HEK293 (cell line): ENCODE measurements around the gene MTG1.

ENCODE experiments used
- CTCF ChIA-PET: fragments of 350-600 bp; formaldehyde crosslinking; extraction: SDS; loops from one replicate; lab custom pipeline; 2021; ENCODE audit warnings: antibody characterized with exemption; lab: Yijun Ruan, JAX
- POLR2A ChIA-PET: fragments of 300-600 bp; formaldehyde crosslinking; extraction: SDS; loops from one replicate; lab custom pipeline; 2020; ENCODE audit warnings: antibody characterized with exemption, inconsistent platforms; lab: Yijun Ruan, JAX
- H3K27ac ChIP-seq: fragments of 200-500 bp; sonication (Bioruptor generic); 2 replicates; pipeline ENCODE4 v1.5.1; 2014; ENCODE audit warnings: low read depth, low read length, control low read depth, inconsistent platforms; ENCODE audit errors: extremely low read depth
- H3K36me3 ChIP-seq, 2 experiments: fragments of 200-500 bp in 1 of 2; sonication (Bioruptor generic) in 1 of 2; 1 replicate in 1 of 2; 2 replicates in 1 of 2; pipeline ENCODE4 v1.5.1; 2014 to 2017; ENCODE audit warnings: inconsistent platforms in 2 of 2, low read length in 2 of 2; ENCODE audit not compliant: control insufficient read depth in 2 of 2, insufficient read depth in 1 of 2
- H3K4me1 ChIP-seq: fragments of 200-500 bp; sonication (Bioruptor generic); 2 replicates; pipeline ENCODE4 v1.5.1; 2014; ENCODE audit warnings: mild to moderate bottlenecking, low read length, inconsistent platforms; ENCODE audit not compliant: control insufficient read depth, insufficient read depth
- H3K4me3 ChIP-seq: 2 replicates; pipeline ENCODE4 v1.5.1; 2011; ENCODE audit warnings: low read depth, mild to moderate bottlenecking, control low read depth, low read length, moderate library complexity
- H3K9me3 ChIP-seq: fragments of 200-500 bp; sonication (Bioruptor generic); 2 replicates; pipeline ENCODE4 v1.5.1; 2014; ENCODE audit warnings: low read depth, low read length, inconsistent platforms; ENCODE audit not compliant: control insufficient read depth, insufficient read depth
- EGR2 ChIP-seq: fragments of 450-650 bp; formaldehyde crosslinking; IDR thresholded peaks from 2 replicates; pipeline ENCODE4 v1.5.1; 2016; ENCODE audit warnings: low read depth, missing biosample characterization, missing genetic modification characterization
- GLIS1 ChIP-seq: fragments of 450-650 bp; formaldehyde crosslinking; IDR thresholded peaks from 2 replicates; pipeline ENCODE4 v1.5.1; 2016; ENCODE audit warnings: missing biosample characterization, missing genetic modification characterization
- IKZF3 ChIP-seq: fragments of 450-650 bp; IDR thresholded peaks from 2 replicates; pipeline ENCODE4 v1.5.0; 2018; ENCODE audit warnings: missing biosample characterization, mild to moderate bottlenecking, missing genetic modification characterization, moderate library complexity
- YY1 ChIP-seq: fragments of 450-650 bp; formaldehyde crosslinking; IDR thresholded peaks from 2 replicates; pipeline ENCODE4 v1.5.1; 2018; ENCODE audit warnings: missing biosample characterization, missing genetic modification characterization
- ZFHX2 ChIP-seq: fragments of 450-650 bp; formaldehyde crosslinking; conservative IDR thresholded peaks from 2 replicates; pipeline ENCODE4 v1.5.1; 2016; ENCODE audit warnings: missing biosample characterization, missing genetic modification characterization
- ZNF211 ChIP-seq: fragments of 450-650 bp; formaldehyde crosslinking; IDR thresholded peaks from 2 replicates; pipeline ENCODE4 v1.5.1; 2016; ENCODE audit warnings: low read depth, missing biosample characterization, missing genetic modification characterization
- ZNF24 ChIP-seq: fragments of 450-650 bp; formaldehyde crosslinking; IDR thresholded peaks from 2 replicates; pipeline ENCODE4 v1.5.1; 2016; ENCODE audit warnings: missing biosample characterization, missing genetic modification characterization
- ZNF354C ChIP-seq: fragments of 450-650 bp; formaldehyde crosslinking; IDR thresholded peaks from 2 replicates; pipeline ENCODE4 v1.5.1; 2016; ENCODE audit warnings: missing biosample characterization, missing genetic modification characterization, low read depth, borderline replicate concordance
- ZNF473 ChIP-seq: fragments of 450-650 bp; formaldehyde crosslinking; IDR thresholded peaks from 2 replicates; pipeline ENCODE4 v1.5.1; 2017; ENCODE audit warnings: missing biosample characterization, missing genetic modification characterization
- ZNF585B ChIP-seq: fragments of 450-650 bp; formaldehyde crosslinking; IDR thresholded peaks from 2 replicates; pipeline ENCODE4 v1.5.1; 2016; ENCODE audit warnings: missing biosample characterization, missing genetic modification characterization
- ZNF660 ChIP-seq: fragments of 450-650 bp; IDR thresholded peaks from 2 replicates; pipeline ENCODE4 v1.5.1; 2018; ENCODE audit warnings: missing biosample characterization, mild to moderate bottlenecking, missing genetic modification characterization
- ZNF677 ChIP-seq: fragments of 450-650 bp; IDR thresholded peaks from 2 replicates; pipeline ENCODE4 v1.5.0; 2018; ENCODE audit warnings: missing biosample characterization, mild to moderate bottlenecking, missing genetic modification characterization, moderate library complexity
- ZNF76 ChIP-seq: fragments of 450-650 bp; formaldehyde crosslinking; IDR thresholded peaks from 2 replicates; pipeline ENCODE4; 2016; ENCODE audit warnings: low read depth, missing biosample characterization, missing genetic modification characterization, borderline replicate concordance
- ZNF768 ChIP-seq: fragments of 450-650 bp; formaldehyde crosslinking; IDR thresholded peaks from 2 replicates; pipeline ENCODE4 v1.5.1; 2018; ENCODE audit warnings: missing biosample characterization, mild to moderate bottlenecking, missing genetic modification characterization
- TF ChIP-seq, protein P1 (sequence below): fragments of 450-650 bp; formaldehyde crosslinking; IDR thresholded peaks from 2 replicates; pipeline ENCODE4 v1.5.1; 2016; ENCODE audit warnings: missing biosample characterization, missing genetic modification characterization
- TF ChIP-seq, protein P2 (sequence below): fragments of 450-650 bp; formaldehyde crosslinking; IDR thresholded peaks from 2 replicates; pipeline ENCODE4 v1.5.1; 2016; ENCODE audit warnings: missing biosample characterization, missing genetic modification characterization
- TF ChIP-seq, protein P3 (sequence below): fragments of 450-650 bp; formaldehyde crosslinking; IDR thresholded peaks from 2 replicates; pipeline ENCODE4 v1.5.1; 2016; ENCODE audit warnings: missing biosample characterization, missing genetic modification characterization
- TF ChIP-seq, protein P4 (sequence below): fragments of 450-650 bp; formaldehyde crosslinking; IDR thresholded peaks from 2 replicates; pipeline ENCODE4 v1.5.1; 2016; ENCODE audit warnings: missing biosample characterization, missing genetic modification characterization
- TF ChIP-seq, protein P5 (sequence below): fragments of 450-650 bp; formaldehyde crosslinking; IDR thresholded peaks from 2 replicates; pipeline ENCODE4 v1.5.1; 2016; ENCODE audit warnings: missing biosample characterization, missing genetic modification characterization

The MTG1 gene

DNA sequence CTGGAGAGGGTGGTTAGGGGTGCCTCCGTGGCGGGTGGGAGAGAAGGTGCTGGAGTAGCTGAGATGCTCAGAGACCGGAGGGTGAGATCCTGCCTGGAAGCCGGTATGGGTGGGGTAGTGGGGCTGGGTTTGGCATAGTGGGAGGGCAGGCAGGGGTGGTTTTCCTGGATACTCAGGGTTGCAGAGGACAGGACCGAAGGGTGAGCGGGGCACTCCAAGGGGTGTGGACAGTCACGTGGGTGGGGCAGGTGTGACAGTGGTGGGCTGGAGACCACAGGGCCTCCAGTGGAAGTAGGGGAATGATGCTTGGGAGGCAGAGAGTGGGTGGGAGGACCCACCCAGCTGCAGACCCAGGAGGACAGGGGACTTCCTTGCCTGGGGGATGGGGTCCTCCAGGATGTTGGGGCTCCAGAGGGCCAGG, 61.7 kb downstream of the MTG1 start (continued):
- TF ChIP-seq, protein P1, sequence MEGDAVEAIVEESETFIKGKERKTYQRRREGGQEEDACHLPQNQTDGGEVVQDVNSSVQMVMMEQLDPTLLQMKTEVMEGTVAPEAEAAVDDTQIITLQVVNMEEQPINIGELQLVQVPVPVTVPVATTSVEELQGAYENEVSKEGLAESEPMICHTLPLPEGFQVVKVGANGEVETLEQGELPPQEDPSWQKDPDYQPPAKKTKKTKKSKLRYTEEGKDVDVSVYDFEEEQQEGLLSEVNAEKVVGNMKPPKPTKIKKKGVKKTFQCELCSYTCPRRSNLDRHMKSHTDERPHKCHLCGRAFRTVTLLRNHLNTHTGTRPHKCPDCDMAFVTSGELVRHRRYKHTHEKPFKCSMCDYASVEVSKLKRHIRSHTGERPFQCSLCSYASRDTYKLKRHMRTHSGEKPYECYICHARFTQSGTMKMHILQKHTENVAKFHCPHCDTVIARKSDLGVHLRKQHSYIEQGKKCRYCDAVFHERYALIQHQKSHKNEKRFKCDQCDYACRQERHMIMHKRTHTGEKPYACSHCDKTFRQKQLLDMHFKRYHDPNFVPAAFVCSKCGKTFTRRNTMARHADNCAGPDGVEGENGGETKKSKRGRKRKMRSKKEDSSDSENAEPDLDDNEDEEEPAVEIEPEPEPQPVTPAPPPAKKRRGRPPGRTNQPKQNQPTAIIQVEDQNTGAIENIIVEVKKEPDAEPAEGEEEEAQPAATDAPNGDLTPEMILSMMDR, result no peak
- TF ChIP-seq ZFHX2 (tag by site-specific recombination) (peak; percentile 45), ZNF211 (tag by site-specific recombination) (no peak)
- TF ChIP-seq, protein P2, sequence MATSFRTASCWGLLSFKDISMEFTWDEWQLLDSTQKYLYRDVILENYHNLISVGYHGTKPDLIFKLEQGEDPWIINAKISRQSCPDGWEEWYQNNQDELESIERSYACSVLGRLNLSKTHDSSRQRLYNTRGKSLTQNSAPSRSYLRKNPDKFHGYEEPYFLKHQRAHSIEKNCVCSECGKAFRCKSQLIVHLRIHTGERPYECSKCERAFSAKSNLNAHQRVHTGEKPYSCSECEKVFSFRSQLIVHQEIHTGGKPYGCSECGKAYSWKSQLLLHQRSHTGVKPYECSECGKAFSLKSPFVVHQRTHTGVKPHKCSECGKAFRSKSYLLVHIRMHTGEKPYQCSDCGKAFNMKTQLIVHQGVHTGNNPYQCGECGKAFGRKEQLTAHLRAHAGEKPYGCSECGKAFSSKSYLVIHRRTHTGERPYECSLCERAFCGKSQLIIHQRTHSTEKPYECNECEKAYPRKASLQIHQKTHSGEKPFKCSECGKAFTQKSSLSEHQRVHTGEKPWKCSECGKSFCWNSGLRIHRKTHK (tag by site-specific recombination), result no peak

DNA sequence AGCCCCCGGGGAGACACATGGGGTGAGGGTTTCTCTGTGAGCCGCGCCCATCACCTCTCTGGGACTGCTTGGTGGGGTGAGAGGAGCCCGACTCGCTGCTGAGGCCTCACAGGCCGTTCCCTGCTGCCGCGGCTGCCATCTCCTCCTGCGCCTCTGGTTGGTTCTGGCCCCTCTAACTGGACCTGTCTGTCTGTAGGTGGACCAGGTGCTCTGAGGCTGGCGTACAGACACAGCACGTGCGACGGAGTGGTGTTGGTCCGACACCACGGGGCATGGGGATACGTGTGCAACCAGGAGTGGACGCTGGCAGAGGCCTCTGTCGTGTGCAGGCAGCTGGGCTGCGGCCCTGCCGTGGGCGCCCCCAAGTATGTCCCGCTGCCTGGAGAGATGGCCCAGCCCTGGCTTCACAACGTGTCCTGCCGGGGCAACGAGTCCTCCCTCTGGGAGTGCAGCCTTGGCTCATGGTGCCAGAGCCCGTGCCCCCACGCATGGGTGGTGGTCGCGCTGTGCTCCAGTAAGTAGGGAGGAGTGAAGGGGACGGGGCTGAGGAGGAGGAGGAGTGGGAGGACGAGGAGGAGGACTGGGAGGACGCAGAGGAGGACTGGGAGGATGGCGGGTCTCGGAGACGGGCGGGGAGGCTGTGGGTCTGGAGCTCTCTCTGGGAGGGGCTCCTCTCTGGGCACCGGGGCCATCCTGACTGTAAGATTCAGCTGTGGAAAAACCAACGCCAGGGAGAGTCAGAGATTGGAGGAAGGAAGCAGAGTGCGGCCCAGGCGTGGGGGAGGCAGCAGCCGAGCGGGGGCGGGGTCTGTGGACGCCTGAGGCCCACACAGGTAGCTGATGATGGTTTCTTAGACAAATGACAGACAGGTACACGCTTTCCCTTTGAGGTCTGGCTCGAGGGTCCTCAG, 62.3 kb downstream of the MTG1 start:
- no peak for TF ChIP-seq IKZF3 (tag by site-specific recombination)
- TF ChIP-seq EGR2 (tag by site-specific recombination), result peak; percentile 81
- TF ChIP-seq ZNF768 (tag by site-specific recombination), result no peak
- peak; percentile 80 for TF ChIP-seq ZFHX2 (tag by site-specific recombination)
- TF ChIP-seq GLIS1 (tag by site-specific recombination), result no peak
- TF ChIP-seq YY1 (tag by site-specific recombination), result no peak
- no peak for TF ChIP-seq ZNF24 (tag by site-specific recombination)
- no peak for TF ChIP-seq ZNF677 (tag by site-specific recombination)
- ChIA-PET POLR2A (no interaction called here), CTCF (interaction anchor here (1.5 kb wide), 1 partner anchor 18 kb away, joined by 6 read pairs; no protein-coding TSS in a partner anchor)
- H3K4me1 ChIP-seq, result no peaks in the 10 kb centered on the region
- H3K4me3 ChIP-seq, result no peak overlapping the region
- H3K27ac ChIP-seq, result no peak overlapping the region
- no peaks in the 10 kb centered on the region for H3K9me3 ChIP-seq
- no peaks in the 10 kb centered on the region for H3K36me3 ChIP-seq

DNA sequence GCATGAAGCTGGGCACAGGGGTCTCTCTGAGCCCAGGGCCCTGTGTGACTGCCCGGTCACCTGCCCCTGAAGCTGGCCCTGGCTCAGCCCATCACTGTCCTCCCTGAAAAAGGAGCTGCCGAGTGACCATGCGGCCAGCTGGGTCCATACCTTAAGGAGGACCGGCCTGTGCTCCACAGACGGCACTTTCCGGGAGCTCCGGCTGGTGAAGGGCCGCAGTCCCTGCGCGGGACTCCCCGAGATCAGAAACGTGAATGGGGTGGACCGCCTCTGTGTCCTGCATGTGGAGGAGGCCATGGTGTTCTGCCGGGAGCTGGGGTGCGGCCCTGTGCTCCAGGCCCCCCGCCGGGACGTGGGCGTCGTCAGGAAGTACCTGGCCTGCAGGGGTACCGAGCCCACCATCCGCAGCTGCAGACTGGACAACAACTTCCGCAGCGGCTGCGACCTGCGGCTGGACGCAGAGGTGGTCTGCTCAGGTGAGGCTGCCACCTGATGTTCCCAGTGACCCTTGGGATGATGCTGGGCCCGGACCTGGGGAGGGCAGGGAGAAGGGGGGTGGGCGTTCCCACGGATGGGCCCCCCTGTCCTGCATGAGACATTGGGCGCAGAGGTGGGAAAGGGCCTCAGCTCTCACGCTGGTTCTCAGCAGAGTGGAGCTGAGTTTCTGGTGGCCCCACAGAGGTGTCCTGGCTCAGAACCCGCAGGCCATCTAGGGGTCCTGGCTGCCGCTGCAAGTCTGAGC, 63.3 kb downstream of the MTG1 start:
- Histone ChIP-seq H3K4me1 (no peaks in the 10 kb centered on the region), H3K27ac (no peak overlapping the region), H3K36me3 (no peaks in the 10 kb centered on the region), H3K4me3 (no peak overlapping the region), H3K9me3 (no peaks in the 10 kb centered on the region)
- ChIA-PET POLR2A (no interaction called here), CTCF (interaction anchor here (1.5 kb wide), 1 partner anchor 19 kb away, joined by 6 read pairs; no protein-coding TSS in a partner anchor)
- TF ChIP-seq ZNF473 (tag by site-specific recombination), result no peak
- TF ChIP-seq, protein P3, sequence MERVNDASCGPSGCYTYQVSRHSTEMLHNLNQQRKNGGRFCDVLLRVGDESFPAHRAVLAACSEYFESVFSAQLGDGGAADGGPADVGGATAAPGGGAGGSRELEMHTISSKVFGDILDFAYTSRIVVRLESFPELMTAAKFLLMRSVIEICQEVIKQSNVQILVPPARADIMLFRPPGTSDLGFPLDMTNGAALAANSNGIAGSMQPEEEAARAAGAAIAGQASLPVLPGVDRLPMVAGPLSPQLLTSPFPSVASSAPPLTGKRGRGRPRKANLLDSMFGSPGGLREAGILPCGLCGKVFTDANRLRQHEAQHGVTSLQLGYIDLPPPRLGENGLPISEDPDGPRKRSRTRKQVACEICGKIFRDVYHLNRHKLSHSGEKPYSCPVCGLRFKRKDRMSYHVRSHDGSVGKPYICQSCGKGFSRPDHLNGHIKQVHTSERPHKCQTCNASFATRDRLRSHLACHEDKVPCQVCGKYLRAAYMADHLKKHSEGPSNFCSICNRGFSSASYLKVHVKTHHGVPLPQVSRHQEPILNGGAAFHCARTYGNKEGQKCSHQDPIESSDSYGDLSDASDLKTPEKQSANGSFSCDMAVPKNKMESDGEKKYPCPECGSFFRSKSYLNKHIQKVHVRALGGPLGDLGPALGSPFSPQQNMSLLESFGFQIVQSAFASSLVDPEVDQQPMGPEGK (tag by site-specific recombination), result no peak
- TF ChIP-seq, protein P4, sequence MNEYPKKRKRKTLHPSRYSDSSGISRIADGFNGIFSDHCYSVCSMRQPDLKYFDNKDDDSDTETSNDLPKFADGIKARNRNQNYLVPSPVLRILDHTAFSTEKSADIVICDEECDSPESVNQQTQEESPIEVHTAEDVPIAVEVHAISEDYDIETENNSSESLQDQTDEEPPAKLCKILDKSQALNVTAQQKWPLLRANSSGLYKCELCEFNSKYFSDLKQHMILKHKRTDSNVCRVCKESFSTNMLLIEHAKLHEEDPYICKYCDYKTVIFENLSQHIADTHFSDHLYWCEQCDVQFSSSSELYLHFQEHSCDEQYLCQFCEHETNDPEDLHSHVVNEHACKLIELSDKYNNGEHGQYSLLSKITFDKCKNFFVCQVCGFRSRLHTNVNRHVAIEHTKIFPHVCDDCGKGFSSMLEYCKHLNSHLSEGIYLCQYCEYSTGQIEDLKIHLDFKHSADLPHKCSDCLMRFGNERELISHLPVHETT (tag by site-specific recombination), result no peak
- TF ChIP-seq, protein P5, sequence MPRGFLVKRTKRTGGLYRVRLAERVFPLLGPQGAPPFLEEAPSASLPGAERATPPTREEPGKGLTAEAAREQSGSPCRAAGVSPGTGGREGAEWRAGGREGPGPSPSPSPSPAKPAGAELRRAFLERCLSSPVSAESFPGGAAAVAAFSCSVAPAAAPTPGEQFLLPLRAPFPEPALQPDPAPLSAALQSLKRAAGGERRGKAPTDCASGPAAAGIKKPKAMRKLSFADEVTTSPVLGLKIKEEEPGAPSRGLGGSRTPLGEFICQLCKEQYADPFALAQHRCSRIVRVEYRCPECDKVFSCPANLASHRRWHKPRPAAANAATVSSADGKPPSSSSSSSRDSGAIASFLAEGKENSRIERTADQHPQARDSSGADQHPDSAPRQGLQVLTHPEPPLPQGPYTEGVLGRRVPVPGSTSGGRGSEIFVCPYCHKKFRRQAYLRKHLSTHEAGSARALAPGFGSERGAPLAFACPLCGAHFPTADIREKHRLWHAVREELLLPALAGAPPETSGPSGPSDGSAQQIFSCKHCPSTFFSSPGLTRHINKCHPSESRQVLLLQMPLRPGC (tag by site-specific recombination), result no peak
- TF ChIP-seq ZNF354C (tag by site-specific recombination), result no peak
- TF ChIP-seq ZNF76 (tag by site-specific recombination), result no peak
- no peak for TF ChIP-seq ZNF585B
- TF ChIP-seq ZNF660, result no peak
